ENCODE results near the gene NF1. TPM values are rescaled to one million over a fixed set of nuclear protein-coding genes. Genes with fewer than 3 reads are reported as not detected.
"Not testable (repeated sequence)": the region's sequence is repeated elsewhere in the genome, so short reads cannot be mapped to it uniquely, and the experiment has no call there.

NF1 gene
- total RNA-seq, 3 donors from 2014 or later = 61.6 to 129 (median 97.7) TPM

- Histone ChIP-seq H3K4me1 (no peaks in the 10 kb centered on the region), H3K36me3 (no peaks in the 10 kb centered on the region), H3K27ac (no peak overlapping the region), H3K27me3 (no peaks in the 10 kb centered on the region), H3K4me3 (no peak overlapping the region), H3K9me3 (no peaks in the 10 kb centered on the region)
- no peak for DNase-seq (ENCODE audit: low spot score in 2 of 2)
- no peak for TF ChIP-seq POLR2AphosphoS5 (IDR thresholded peaks at IDR 0.05)
- no peak for TF ChIP-seq POLR2A (IDR thresholded peaks at IDR 0.05)
- no peak for TF ChIP-seq CTCF (IDR thresholded peaks at IDR 0.05)
- intact Hi-C loops (cut with DNase I; ENCODE audit: low total_unique reads) = no loop called here
Measured at GRCh38 chr17:31174215-31174614, 79.4 kb downstream of the NF1 start.

DNA sequence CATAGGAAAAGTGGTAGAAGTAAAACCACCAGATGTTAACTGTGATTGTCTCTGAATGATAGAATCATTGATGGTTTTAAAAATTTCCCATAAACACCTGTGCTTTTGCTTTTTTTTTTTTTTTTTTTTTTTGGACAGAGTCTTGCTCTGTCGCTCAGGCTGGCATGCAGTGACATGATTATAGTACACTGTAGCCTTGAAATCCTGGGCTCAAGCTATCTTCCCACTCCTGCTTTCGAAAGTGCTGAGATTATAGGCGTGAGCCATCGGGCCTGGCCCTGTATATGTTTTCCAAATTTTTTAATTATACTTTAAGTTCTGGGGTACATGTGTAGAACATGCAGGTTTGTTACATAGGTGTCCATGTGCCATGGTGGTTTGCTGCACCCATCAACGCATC is 80.5 kb downstream of the NF1 start:
- no peaks in the 10 kb centered on the region for H3K36me3 ChIP-seq
- intact Hi-C loops (cut with DNase I; ENCODE audit: low total_unique reads) = no loop called here
- no peaks in the 10 kb centered on the region for H3K27me3 ChIP-seq
- H3K9me3 ChIP-seq = no peaks in the 10 kb centered on the region
- H3K4me3 ChIP-seq = no peak overlapping the region
- DNase-seq (ENCODE audit: low spot score in 2 of 2) = no peak
- no peak overlapping the region for H3K27ac ChIP-seq
- TF ChIP-seq CTCF (IDR thresholded peaks at IDR 0.05) (no peak), POLR2AphosphoS5 (IDR thresholded peaks at IDR 0.05) (no peak), POLR2A (IDR thresholded peaks at IDR 0.05) (no peak)
- no peaks in the 10 kb centered on the region for H3K4me1 ChIP-seq

GRCh38 chr17:31176143-31176542 is 81.4 kb downstream of the NF1 start:
- H3K4me3 ChIP-seq; H3K27ac ChIP-seq; H3K4me1 ChIP-seq; H3K27me3 ChIP-seq; intact Hi-C loops (cut with DNase I; ENCODE audit: low total_unique reads); H3K9me3 ChIP-seq; H3K36me3 ChIP-seq; DNase-seq (ENCODE audit: low spot score in 2 of 2): not testable (repeated sequence)

DNA sequence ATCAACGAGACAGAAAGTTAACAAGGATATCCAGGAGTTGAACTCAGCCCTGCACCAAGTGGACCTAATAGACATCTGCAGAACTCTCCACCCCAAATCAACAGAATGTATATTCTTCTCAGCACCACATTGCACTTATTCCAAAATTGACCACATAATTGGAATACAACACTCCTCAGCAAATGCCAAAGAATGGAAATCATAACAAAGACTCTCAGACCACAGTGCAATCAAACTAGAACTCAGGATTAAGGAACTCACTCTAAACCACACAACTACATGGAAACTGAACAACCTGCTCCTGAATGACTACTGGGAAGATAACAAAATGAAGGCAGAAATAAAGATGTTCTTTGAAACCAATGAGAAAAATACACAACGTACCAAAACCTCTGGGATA is 84.2 kb downstream of the NF1 start:
- intact Hi-C loops (cut with DNase I; ENCODE audit: low total_unique reads); H3K27ac ChIP-seq; H3K36me3 ChIP-seq; H3K9me3 ChIP-seq; H3K4me1 ChIP-seq; DNase-seq (ENCODE audit: low spot score in 2 of 2); H3K4me3 ChIP-seq; H3K27me3 ChIP-seq: not testable (repeated sequence)

DNA sequence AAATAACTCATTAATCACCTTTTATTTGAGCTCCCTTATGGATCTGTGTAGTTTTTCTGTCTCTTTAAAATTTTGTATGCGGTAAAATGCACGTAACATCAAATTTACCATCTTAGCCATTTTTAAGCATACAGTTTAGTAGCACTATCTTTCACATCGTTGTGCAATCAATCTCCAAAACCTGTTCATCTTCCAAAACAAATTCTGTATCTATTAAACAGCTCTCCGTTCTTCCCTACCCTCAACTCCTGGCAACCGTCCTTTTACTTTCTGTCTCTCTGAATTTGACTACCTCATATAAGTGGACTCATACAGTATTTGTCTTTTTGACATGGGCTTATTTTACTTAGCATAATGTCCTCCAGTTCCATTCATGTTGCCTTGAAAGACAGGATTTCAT is 100.5 kb downstream of the NF1 start:
- no peaks in the 10 kb centered on the region for H3K36me3 ChIP-seq
- intact Hi-C loops (cut with DNase I; ENCODE audit: low total_unique reads) = no loop called here
- no peaks in the 10 kb centered on the region for H3K27me3 ChIP-seq
- no peak overlapping the region for H3K4me3 ChIP-seq
- TF ChIP-seq POLR2A (IDR thresholded peaks at IDR 0.05) (no peak), CTCF (IDR thresholded peaks at IDR 0.05) (no peak), POLR2AphosphoS5 (IDR thresholded peaks at IDR 0.05) (no peak)
- DNase-seq (ENCODE audit: low spot score in 2 of 2) = no peak
- no peaks in the 10 kb centered on the region for H3K9me3 ChIP-seq
- no peak overlapping the region for H3K27ac ChIP-seq
- no peaks in the 10 kb centered on the region for H3K4me1 ChIP-seq

GRCh38 chr17:31198026-31198425 is 103.2 kb downstream of the NF1 start:
- intact Hi-C loops (cut with DNase I; ENCODE audit: low total_unique reads) = no loop called here
- no peaks in the 10 kb centered on the region for H3K27me3 ChIP-seq
- H3K9me3 ChIP-seq = no peaks in the 10 kb centered on the region
- no peak for TF ChIP-seq POLR2AphosphoS5 (IDR thresholded peaks at IDR 0.05)
- no peak for TF ChIP-seq POLR2A (IDR thresholded peaks at IDR 0.05)
- TF ChIP-seq CTCF (IDR thresholded peaks at IDR 0.05) = no peak
- no peak overlapping the region for H3K4me3 ChIP-seq
- H3K4me1 ChIP-seq = no peaks in the 10 kb centered on the region
- DNase-seq (ENCODE audit: low spot score in 2 of 2) = no peak
- no peaks in the 10 kb centered on the region for H3K36me3 ChIP-seq
- H3K27ac ChIP-seq = no peak overlapping the region

DNA sequence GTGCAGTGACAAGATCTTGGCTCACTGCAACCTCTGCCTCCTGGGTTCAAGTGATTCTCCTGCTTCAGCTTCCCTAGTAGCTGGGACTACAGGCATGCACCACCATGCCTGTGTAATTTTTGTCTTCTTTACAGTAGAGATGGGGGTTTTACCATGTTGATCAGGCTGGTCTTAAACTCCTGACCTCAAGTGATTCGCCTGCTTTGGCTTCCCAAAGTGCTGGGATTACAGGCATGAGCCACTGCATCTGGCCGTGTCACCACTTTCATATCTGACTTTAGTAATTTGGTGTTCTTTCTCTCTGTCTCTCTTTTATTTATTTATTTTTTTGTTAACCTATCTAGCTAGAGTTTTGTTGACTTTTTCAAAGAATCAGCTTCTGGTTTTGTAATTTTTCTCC is 103.9 kb downstream of the NF1 start:
- H3K4me1 ChIP-seq; H3K36me3 ChIP-seq; intact Hi-C loops (cut with DNase I; ENCODE audit: low total_unique reads); H3K27me3 ChIP-seq; DNase-seq (ENCODE audit: low spot score in 2 of 2); H3K4me3 ChIP-seq; H3K27ac ChIP-seq; H3K9me3 ChIP-seq: not testable (repeated sequence)
